ENCODE data around the gene CACNB2. TPM values are rescaled to one million over a fixed set of nuclear protein-coding genes. Genes with fewer than 3 reads are reported as not detected.

The CACNB2 gene
- total RNA-seq, 1 donor from 2014 or later: 13.1 TPM

GRCh38 chr10:18501629-18502028, 361.4 kb downstream of the CACNB2 start:
- Mint-ChIP-seq H3K4me3 (no peak overlapping the region), H3K36me3 (no peaks in the 10 kb centered on the region), H3K27me3 (ENCODE audit: low read depth) (no peaks in the 10 kb centered on the region), H3K4me1 (peaks cover 5% of the 10 kb centered on the region), H3K27ac (no peak overlapping the region), H3K9me3 (no peaks in the 10 kb centered on the region)
- DNase-seq (ENCODE audit: low spot score in 2 of 2, unreplicated experiment in 2 of 2): no peak
- no peak for TF ChIP-seq CTCF (IDR thresholded peaks at IDR 0.05; ENCODE audit: unreplicated experiment)

GRCh38 chr10:18504161-18504560, 363.9 kb downstream of the CACNB2 start:
- H3K9me3 Mint-ChIP-seq: no peaks in the 10 kb centered on the region
- H3K27me3 Mint-ChIP-seq (ENCODE audit: low read depth): no peaks in the 10 kb centered on the region
- no peak for TF ChIP-seq CTCF (IDR thresholded peaks at IDR 0.05; ENCODE audit: unreplicated experiment)
- H3K27ac Mint-ChIP-seq: no peak overlapping the region
- DNase-seq (ENCODE audit: low spot score in 2 of 2, unreplicated experiment in 2 of 2): no peak
- peaks cover under 1% of the 10 kb centered on the region for H3K4me1 Mint-ChIP-seq
- H3K36me3 Mint-ChIP-seq: no peaks in the 10 kb centered on the region
- no peak overlapping the region for H3K4me3 Mint-ChIP-seq

GRCh38 chr10:18505456-18506118, 365.4 kb downstream of the CACNB2 start:
- Mint-ChIP-seq H3K4me1 (no peaks in the 10 kb centered on the region), H3K27me3 (ENCODE audit: low read depth) (no peaks in the 10 kb centered on the region), H3K9me3 (no peaks in the 10 kb centered on the region), H3K27ac (no peak overlapping the region), H3K4me3 (no peak overlapping the region), H3K36me3 (no peaks in the 10 kb centered on the region)
- no peak for DNase-seq (ENCODE audit: low spot score in 2 of 2, unreplicated experiment in 2 of 2)
- no peak for TF ChIP-seq CTCF (IDR thresholded peaks at IDR 0.05; ENCODE audit: unreplicated experiment)

GRCh38 chr10:18508587-18508986, 368.4 kb downstream of the CACNB2 start:
- DNase-seq (ENCODE audit: low spot score in 2 of 2, unreplicated experiment in 2 of 2): no peak
- Mint-ChIP-seq H3K27me3 (ENCODE audit: low read depth) (no peaks in the 10 kb centered on the region), H3K27ac (no peak overlapping the region), H3K4me1 (no peaks in the 10 kb centered on the region), H3K36me3 (peaks cover 9% of the 10 kb centered on the region), H3K4me3 (no peak overlapping the region), H3K9me3 (peaks cover 3% of the 10 kb centered on the region)
- no peak for TF ChIP-seq CTCF (IDR thresholded peaks at IDR 0.05; ENCODE audit: unreplicated experiment)

- Mint-ChIP-seq H3K4me3 (no peak overlapping the region), H3K4me1 (no peaks in the 10 kb centered on the region), H3K36me3 (peaks cover 12% of the 10 kb centered on the region), H3K27ac (no peak overlapping the region), H3K9me3 (peaks cover 3% of the 10 kb centered on the region), H3K27me3 (ENCODE audit: low read depth) (no peaks in the 10 kb centered on the region)
- TF ChIP-seq CTCF (IDR thresholded peaks at IDR 0.05; ENCODE audit: unreplicated experiment): no peak
- DNase-seq (ENCODE audit: low spot score in 2 of 2, unreplicated experiment in 2 of 2): no peak
Observed at GRCh38 chr10:18514537-18514936, 374.3 kb downstream of the CACNB2 start.

GRCh38 chr10:18516851-18517250, 376.6 kb downstream of the CACNB2 start:
- Mint-ChIP-seq H3K27me3 (ENCODE audit: low read depth) (no peaks in the 10 kb centered on the region), H3K36me3 (peaks cover 28% of the 10 kb centered on the region), H3K27ac (no peak overlapping the region), H3K4me1 (no peaks in the 10 kb centered on the region), H3K4me3 (no peak overlapping the region), H3K9me3 (peaks cover 16% of the 10 kb centered on the region)
- DNase-seq (ENCODE audit: low spot score in 2 of 2, unreplicated experiment in 2 of 2): no peak
- TF ChIP-seq CTCF (IDR thresholded peaks at IDR 0.05; ENCODE audit: unreplicated experiment): no peak

Measured in mesothelial cell of epicardium (in vitro differentiated cells).